IPS-11a (cell line): Measurements from ENCODE around the gene GRM4.

Experiments
- H3K4me3 ChIP-seq: one replicate; pipeline ENCODE4 v1.5.1; 2013; ENCODE audit warnings: low read depth, low read length, control low read depth

GRM4 gene

DNA sequence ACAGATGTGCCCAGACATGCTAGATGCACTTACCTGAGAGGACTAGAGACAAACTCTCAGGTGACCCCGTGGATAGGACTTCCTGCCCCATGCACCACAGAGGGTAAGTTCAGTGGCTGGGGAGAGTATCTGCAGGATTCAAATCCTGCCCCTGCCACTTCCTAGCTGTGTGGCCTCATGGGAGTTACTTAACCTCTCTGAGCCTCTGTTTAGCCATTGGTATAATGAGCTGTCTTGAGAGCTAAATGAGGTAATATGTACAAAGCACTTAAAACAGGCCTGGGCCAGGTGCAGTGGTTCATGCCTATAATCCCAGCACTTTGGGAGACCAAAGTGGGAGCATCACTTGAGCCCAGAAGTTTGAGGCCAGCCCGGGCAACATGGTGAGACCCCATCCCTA, 59.3 kb downstream of the GRM4 start:
- H3K4me3 ChIP-seq = no peak overlapping the region

DNA sequence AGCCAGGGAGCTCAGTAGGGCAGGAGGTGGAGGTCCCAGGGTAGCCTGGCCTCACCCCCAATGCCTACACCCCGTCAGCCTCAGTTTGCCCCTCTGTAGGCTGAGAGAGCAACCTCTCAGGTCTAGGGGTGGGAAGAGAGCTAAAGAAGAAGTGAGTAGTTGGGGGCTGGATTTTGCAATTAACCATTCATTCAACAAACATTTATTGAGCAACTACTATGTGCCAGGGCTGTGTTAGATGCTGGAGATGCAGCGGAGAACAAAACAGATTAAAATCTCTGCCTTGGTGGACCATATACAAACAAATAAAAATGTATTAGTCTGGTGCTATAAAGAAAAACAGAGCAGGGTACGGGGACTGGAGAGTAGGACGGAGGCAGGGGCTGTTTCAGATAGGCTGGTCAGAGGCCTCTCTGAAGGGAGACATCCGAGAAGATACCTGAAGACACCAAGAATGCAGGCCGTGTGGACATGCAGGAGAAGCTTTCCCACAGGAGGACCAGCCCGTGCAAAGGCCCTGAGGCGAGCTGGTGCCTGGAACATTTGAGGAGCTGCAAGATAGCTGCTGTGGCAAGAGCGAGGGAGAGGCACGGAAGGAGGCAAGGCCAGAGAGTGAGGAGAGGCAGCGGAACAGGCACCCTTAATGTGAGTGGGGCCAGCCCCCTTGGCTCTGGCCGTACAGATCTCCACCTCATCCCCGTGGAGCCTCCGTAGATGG, 60.3 kb downstream of the GRM4 start:
- no peak overlapping the region for H3K4me3 ChIP-seq

DNA sequence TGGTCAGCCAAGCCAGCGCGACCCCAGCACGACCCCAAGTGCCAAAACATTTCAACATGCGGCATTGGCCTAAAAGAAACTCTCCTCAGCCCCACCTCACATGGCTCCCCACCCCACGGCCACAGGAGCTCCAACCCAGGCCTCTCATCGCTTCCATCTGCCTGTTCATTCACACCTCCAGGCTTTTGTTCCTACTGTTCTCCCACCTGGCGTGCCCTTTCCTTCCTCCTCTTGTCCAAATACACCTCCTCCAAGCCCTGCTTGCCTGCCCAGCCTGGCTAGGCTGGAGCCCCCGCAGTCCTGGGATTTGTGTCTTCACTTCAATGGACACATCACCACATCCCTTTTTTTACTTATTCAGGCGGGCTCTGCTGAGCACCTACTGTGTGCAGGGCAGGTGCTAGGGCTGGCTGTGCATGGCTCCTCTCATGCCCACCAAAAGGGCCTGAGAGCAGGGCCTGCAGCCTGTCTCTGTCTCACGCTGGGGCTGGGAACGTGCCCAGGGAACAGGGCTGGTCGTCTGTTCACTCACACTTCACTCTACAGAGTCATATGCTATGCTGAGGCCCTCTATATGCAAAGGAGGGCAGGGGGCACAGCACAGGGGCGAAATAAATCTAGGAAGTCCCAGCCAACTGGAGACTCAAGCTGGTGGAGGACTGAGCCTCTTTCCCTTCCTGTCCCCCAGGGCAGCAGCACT, 61.1 kb downstream of the GRM4 start:
- no peak overlapping the region for H3K4me3 ChIP-seq

DNA sequence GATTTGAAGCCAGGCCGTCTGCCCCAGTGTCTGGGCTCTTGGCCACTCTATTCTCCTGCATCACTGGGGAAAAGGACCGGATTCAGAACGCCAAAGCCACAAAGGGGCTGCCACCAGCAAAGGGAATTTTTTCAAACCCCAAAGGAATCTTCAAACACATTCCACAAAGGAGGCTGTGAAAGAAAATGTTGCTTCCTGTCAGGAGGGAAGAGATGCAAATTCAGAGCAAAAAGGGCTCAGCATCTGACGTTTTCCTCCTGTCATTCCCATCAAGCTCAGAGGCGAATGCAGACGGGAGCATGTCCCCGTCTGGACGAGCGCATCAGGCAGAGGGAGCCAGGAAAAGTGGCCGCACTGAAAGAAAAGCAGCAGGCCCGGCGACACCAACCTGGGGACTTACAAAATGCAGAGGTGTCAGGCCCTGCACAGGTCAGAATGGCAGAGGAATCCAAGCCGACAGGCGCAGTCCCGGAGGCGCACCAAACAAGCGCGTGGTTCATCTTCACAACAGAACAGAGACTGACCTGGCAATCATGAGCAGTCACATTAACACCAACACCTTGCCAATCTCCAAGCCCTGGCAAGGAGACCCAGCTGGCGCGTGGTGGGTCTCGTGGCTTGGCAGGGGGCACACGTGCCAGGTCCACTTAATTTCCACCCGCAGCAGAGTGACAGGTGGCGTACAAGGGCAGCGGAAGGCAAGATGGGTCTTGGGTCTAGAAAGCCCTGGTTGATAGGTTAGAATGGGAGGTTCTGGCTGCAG, 62.8 kb downstream of the GRM4 start:
- no peak overlapping the region for H3K4me3 ChIP-seq

DNA sequence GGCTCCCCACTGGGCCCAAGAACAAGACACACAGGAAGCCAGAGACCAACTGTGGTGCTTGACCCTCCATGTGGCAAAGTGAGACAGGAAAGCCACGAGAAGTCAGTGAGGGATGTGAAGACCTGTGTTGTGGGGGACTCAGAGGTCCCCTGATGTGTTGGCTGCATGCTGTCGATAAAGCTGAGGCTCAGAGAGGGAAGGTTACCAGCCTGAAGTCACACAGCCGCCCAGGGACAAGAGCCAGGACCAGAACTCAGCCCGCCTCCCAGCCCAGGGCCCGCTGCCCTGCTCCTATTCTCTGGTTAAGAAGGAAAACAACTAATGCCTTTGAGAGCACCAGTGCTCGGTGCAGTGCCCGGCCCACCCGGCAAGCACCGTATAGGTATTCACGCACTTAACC, 63.5 kb downstream of the GRM4 start:
- H3K4me3 ChIP-seq = no peak overlapping the region

DNA sequence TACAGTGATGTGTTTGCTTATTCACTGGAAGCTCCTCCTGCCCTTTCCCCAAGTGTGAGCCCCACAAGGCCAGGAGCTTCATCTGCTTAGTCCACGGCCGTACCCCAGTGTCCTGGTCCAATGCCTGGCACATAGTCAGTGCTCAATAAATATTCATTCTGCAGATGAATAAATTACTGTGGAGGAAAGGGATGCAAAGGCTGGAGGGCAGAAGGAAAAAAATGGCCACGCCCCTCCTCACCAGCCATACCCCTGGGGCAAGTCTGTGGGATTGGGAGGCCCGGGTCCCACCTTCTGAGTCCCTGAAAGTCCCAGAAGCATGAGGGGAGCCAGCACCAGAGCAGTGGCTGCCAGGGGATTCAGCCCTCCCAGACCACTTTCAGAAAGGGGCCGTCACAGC, 65.5 kb downstream of the GRM4 start:
- no peak overlapping the region for H3K4me3 ChIP-seq

DNA sequence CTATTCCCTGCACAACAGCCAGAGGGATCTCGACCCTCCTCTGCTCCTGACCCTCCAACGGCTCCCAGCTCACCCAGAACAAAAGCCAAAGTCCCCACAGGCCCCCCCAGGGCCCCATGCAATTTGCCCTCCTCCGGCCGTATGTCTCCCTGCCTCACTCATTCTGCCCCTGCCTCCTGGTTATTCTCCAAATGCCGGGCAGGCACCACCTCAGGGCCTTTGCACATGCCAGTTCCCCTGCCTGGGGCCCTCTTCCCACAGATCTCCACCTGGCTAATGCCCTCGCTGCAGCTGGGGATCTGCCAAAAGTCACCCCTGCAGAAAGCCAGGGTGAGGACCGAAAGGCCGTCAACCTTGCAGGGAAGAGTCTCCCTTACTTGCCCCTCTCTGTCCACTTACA, 66.0 kb downstream of the GRM4 start:
- no peak overlapping the region for H3K4me3 ChIP-seq

DNA sequence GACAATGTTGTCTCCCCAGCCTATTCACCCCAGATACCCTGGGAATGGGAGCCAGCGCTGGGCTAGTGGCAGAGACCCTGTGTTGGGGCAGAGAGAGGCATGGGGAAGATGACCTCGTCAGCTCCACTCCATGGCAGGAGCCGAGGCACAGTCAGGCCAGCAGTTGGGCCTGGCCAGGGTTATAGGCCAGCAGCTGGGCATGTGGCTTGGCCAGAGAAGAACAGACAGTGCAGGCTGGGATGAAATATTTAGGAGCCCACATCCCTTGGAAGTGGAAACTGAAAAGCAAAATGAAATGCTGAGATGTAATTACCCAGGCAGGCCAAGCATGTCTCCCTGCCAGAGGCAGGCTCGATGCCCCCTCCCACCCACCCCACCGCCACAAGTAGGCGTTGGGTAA, 70.0 kb downstream of the GRM4 start:
- H3K4me3 ChIP-seq = no peak overlapping the region

DNA sequence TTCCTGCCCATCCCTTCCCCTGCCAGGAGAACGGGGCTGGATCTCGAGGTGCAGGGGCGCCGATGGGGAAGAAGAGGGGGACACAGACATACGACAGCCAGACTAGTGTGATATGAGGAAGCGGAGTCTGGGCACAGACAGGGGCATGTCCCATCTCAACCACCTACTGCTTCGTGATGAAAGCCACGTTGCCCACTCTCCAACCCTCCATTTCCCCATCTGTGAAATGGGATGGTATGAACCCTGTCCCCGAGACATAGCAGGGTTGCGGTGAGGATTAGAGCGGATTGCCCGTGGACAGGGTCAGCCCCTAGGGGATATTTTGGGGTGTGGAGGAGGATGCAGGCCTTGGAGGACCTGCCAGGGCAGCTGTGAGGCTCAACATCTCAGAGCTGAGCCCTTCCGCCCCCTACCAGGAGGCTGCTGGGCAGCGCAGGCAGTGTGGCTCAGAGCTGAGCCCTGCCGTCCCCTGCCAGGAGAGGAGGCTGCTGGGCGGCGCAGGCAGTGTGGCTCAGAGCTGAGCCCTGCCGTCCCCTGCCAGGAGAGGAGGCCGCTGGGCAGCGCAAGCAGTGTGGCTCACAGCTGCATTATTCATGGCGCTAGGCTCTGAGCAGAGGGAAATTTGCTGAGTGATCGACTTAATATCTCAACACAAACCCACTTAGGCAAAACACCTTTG, 71.7 kb downstream of the GRM4 start:
- H3K4me3 ChIP-seq = no peak overlapping the region

DNA sequence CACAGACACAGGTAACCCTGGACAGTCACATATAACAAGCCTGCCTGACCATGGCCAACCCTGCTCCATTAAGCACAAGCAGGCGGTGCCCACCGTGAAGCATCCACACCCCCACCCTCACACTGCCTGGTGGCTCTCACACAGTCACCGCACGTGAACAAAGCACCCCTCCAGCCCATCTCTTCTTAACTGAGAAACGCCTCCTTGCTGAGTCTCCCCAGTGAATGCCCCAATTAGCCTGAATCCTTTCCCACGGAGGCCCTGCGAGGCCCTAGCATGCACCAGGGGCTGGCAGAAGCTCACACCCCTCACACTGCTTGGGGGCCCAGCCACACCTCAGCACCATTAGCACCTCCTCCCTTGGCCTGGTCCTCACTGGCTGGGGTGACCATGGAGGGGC, 72.3 kb downstream of the GRM4 start:
- H3K4me3 ChIP-seq = no peak overlapping the region

DNA sequence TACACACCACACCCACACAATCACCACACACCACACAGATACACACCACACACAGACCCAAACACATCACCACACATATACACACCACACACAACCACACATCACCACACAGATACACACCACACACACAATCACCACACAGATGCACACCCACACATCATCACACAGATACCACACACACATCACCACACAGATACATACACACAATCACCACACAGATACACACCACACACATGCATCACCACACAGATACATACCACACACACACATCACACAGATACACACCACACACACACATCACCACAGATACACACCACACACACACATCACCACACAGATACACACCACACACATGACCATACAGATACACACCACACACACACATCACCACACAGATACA, 73.2 kb downstream of the GRM4 start:
- H3K4me3 ChIP-seq = no peak overlapping the region

DNA sequence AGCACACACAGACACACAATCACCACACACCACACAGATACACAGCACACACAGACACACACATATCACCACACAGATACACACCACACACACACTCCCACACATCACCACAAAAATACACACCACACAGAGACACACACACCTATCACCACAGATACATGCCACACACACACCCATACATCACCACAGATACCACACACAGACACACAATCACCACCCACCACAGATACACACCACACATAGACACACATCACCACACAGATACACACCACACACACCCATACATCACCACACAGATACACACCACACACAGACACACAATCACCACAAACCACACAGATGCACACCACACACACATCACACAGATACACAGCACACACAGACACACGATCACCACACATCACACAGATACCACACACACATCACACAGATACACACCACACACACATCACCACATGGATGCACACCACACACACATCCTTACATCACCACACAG, 74.0 kb downstream of the GRM4 start:
- H3K4me3 ChIP-seq = no peak overlapping the region

DNA sequence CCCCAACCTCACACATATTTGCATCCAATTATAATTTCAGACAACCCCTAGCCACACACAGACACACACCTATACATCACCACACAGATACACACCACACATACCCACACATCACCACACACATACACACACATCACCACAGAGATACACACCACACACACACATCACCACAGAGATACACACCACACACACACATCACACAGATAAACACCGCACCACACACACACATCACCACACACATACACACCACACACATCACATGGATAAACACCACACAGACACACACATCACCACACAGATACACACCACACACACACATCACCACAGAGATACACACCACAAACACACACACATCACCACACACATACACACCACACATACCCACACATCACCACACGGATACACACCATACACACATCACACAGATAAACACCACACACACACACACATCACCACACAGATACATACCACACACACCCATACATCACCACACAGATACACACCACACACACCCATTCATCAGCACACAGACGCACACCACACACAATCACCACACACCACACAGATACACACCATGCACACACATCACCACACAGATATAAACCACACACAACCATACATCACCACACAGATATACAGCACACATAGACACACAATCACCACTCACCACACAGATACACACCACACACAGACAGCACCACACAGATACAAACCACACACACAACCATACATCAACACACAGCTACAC, 74.6 kb downstream of the GRM4 start:
- H3K4me3 ChIP-seq = no peak overlapping the region

DNA sequence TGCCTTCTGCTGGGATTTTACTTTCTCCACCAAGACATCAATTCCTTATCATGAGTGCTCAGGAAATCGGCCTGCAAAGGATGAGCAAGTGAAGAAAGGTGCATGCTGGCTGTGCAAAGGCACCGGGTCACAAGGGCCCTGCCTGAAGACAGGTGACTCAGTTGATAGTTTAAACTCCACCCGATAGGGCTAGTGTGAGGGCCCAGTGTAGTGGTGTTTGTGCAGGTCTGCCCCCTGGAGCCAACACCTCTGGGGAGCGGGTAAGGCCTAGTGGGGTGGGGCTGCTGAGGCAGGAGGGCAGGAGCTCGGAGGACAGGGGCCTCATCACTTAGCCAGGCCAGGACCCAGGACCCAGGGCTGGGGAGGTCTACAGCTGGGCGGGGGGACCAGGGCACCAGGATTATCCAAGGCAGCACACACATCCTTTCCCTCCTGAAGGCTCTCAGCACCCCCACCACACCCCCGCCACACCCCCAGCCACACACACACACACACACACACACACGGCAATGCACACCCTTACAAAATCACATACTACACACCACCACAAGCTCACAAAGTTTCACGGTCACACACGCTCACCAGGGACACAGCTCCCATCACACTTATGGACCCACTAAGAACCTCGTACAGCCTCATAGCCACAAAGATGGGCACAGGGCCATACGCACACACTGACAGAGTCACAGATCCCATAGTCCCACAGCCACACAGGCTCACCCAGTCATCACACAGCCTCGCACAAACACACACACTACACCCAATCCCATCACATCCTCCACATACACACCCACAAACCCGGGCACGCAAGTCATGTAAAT, 75.4 kb downstream of the GRM4 start:
- H3K4me3 ChIP-seq = no peak overlapping the region

DNA sequence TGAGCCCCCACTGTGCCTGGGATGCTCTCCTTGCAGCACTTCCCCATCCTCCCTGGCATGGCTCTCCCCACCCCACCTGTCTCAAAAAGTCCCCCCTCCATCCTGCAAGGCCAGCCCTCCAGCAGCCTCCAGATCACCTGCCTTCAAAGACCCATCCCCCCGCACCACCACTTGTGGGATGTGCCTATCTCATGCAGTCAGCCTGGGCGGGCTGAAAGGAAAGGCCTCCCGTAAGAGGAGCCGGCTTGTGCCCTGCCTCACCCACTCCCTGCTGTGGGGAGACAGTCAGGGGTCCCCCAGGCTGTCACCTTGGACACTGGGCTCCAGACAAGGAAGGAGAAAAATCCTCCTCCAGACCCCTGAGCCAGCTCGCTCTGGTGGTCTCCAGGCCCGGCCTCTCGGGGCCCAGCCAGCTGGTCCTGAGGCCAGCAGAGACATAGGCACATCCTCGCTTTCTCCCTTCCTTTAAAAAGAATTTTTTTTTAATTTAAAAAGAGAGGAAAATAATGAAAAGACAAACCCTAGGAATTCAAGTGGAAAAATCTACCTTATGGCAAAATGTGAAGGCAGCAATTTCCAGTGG, 77.3 kb downstream of the GRM4 start:
- H3K4me3 ChIP-seq = no peak overlapping the region

DNA sequence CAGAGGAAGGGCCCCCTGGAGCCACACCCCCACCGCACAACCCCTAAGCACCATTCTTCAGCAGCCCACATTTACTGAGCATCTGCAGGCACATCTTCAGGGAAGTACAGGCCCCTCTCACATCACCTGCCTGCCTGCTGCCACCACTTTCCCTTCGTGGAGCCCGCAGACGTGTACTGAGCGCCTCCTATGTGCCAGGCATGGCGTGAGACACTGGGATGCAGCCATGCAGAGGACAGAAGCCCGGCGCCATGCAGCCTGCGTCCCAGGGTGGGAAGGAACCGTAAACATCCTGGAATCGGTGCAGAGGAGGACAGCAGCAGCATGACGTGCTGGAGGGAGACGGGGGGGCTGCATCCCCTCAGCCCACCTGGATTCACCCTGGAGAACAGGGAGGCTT, 78.1 kb downstream of the GRM4 start:
- H3K4me3 ChIP-seq = no peak overlapping the region

DNA sequence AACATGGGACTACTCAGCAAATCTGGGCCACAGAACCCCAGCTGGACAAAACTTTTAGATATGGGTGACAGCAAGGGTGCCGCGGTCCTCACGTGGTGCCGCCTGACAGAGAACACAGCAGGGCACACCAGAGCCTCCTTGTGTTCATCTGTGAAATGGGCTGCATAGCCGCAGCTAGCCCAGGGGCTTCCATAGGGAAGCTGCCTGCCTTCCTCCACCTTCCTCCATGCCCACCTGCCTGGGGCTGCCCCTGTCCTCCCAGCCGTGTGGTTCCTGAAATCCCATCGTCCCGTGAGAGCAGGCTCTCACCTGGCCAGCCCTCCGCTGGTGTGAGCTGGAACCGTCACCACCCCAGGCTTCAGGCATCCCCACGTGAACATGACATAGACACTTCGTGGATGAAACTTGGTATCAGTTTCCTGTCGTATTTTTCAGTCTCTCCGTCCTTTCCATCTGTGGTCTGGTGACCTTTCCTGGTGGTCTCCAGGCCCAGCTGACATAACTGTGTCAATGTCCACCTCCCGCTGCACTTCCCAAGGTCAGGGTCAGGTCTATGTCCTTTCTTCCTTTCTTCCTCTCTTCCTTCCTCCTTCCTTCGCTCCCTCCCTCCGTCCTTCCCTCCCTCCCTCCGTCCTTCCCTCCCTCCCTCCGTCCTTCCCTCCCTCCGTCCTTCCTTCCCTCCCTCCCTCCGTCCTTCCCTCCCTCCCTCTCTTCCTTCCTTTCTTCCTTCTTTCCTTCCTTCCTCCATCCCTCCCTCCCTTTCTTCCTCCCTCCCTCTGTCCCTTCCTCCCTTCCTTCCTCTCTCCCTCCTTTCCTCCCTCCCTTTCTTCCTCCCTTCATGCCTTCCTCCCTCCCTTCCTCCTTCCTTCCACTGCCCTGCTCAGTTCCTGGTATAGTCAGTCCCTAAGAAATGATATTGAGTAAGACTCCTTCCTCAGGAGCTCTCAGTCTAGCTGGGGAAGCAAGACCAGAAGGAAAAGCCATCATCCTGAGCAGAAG, 78.8 kb downstream of the GRM4 start:
- H3K4me3 ChIP-seq = no peak overlapping the region

DNA sequence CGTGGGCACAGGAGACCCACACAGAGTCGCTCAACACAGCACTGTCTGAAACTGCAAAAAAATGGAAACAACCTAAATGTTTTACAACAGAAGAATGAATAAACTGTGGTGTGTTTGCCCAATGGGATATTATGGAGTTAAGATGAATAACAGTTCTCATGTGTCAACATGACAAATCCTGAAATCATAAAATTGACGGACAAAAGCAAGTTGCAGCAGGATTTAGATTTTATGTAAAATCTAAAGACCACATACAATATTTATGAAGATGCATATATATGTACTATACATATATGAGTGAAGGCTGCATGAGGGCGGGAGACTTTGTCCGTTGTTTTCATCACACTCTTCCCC, 79.7 kb downstream of the GRM4 start:
- H3K4me3 ChIP-seq = no peak overlapping the region
